ENCODE results near the gene FXYD3.

- TF ChIP-seq ZNF70 (CRISPR knock-in tag; IDR thresholded peaks at IDR 0.05) (no peak), PPARA (CRISPR knock-in tag; IDR thresholded peaks at IDR 0.05; ENCODE audit: borderline replicate concordance) (no peak), RARB (CRISPR knock-in tag; IDR thresholded peaks at IDR 0.05) (no peak), TSHZ2 (CRISPR knock-in tag; IDR thresholded peaks at IDR 0.05) (no peak)
Measured at GRCh38 chr19:35084509-35084762, 31.2 kb upstream of the FXYD3 start.

Measured in SK-N-SH treated with all-trans-retinoic acid at 6 μM for 48 hours (cell line).